Epithelial cell of proximal tubule (primary cell): ENCODE data around the gene FGF22. TPM values are rescaled to one million over a fixed set of nuclear protein-coding genes. Genes with fewer than 3 reads are reported as not detected.

Experiments used
- DNase-seq: peaks from one replicate; pipeline ENCODE4 v3.0.0-alpha.2; 2011; ENCODE audit warnings: low read depth
- H3K4me3 ChIP-seq: 2 replicates; pipeline ENCODE4 v1.5.1; 2011; ENCODE audit warnings: low read depth, mild to moderate bottlenecking, low read length
- CTCF ChIP-seq: conservative IDR thresholded peaks from 2 replicates; pipeline ENCODE4 v1.5.1; 2012; ENCODE audit warnings: low read depth, mild to moderate bottlenecking, low read length
- total RNA-seq: library from RNA; depleted of rRNA; stranded (reverse); fragments of >200 nt; gene quantifications from 2 replicates; pipeline ENCODE4 v1.2.3, GENCODE V29; 2015

FGF22 gene
- total RNA-seq, 1 donor from 2014 or later: not detected

GRCh38 chr19:641702-642101 lies 2.0 kb downstream of the FGF22 start:
- DNase-seq: no peak
- TF ChIP-seq CTCF: no peak
- H3K4me3 ChIP-seq: no peak overlapping the region

- H3K4me3 ChIP-seq: no peak overlapping the region
- TF ChIP-seq CTCF: no peak
- no peak for DNase-seq
Observed at GRCh38 chr19:642767-643727, 3.4 kb downstream of the FGF22 start.

- no peak for TF ChIP-seq CTCF
- no peak for DNase-seq
- H3K4me3 ChIP-seq: no peak overlapping the region
Observed at GRCh38 chr19:643736-644135, 4.1 kb downstream of the FGF22 start.

- H3K4me3 ChIP-seq: no peak overlapping the region
- TF ChIP-seq CTCF: no peak
- no peak for DNase-seq
Observed at GRCh38 chr19:644363-644762, 4.7 kb downstream of the FGF22 start.

GRCh38 chr19:644789-645188 lies 5.1 kb downstream of the FGF22 start:
- no peak for DNase-seq
- H3K4me3 ChIP-seq: no peak overlapping the region
- TF ChIP-seq CTCF: no peak

GRCh38 chr19:645912-646778 lies 6.5 kb downstream of the FGF22 start:
- no peak overlapping the region for H3K4me3 ChIP-seq
- TF ChIP-seq CTCF: no peak
- no peak for DNase-seq
